Activated naive CD4-positive, alpha-beta T cell treated with anti-CD3 and anti-CD28 coated beads, Interleukin-2, amount 10 ng/mL, durations not matched to agents 7 days and 5 days (primary cell): ENCODE data around the gene AK1.

Experiments used
- CTCF ChIA-PET: fragments of 350-600 bp; sonication (Branson Sonifier 250); formaldehyde crosslinking; loops from one replicate; lab custom pipeline; 2021; ENCODE audit warnings: antibody characterized with exemption; lab: Charles Lee
- DNase-seq: peaks from one replicate; pipeline ENCODE4 v3.0.0-alpha.2; 2020
- H3K27ac Mint-ChIP-seq: one replicate; pipeline ENCODE4 v1.8.0; 2021; ENCODE audit warnings: mild to moderate bottlenecking, moderate library complexity, mixed read lengths
- H3K27me3 Mint-ChIP-seq: one replicate; pipeline ENCODE4 v1.8.0; 2021; ENCODE audit warnings: mild to moderate bottlenecking, mixed read lengths
- H3K36me3 Mint-ChIP-seq: one replicate; pipeline ENCODE4 v1.8.0; 2021; ENCODE audit warnings: mixed read lengths
- H3K4me1 Mint-ChIP-seq: one replicate; pipeline ENCODE4 v1.8.0; 2021; ENCODE audit warnings: mixed read lengths
- H3K4me3 Mint-ChIP-seq: one replicate; pipeline ENCODE4 v1.8.0; 2021; ENCODE audit warnings: mild to moderate bottlenecking, moderate library complexity, mixed read lengths
- H3K9me3 Mint-ChIP-seq: one replicate; pipeline ENCODE4 v1.8.0; 2021; ENCODE audit warnings: mixed read lengths

AK1 gene

GRCh38 chr9:127877566-127877998 is at the start of gene AK1:
AK1 (minus strand) TSS chr9:127877675; CDS start chr9:127874617, 3,058 bp downstream.
- peaks cover 9% of the 10 kb centered on the region for H3K4me1 Mint-ChIP-seq
- H3K27ac Mint-ChIP-seq: peak within 1 kb of the TSS; percentile 52
- H3K36me3 Mint-ChIP-seq: peaks cover 12% of the 10 kb centered on the region
- no peak for DNase-seq
- no peaks in the 10 kb centered on the region for H3K9me3 Mint-ChIP-seq
- H3K4me3 Mint-ChIP-seq: no peak within 1 kb of the TSS
- H3K27me3 Mint-ChIP-seq: peaks cover 16% of the 10 kb centered on the region
- CTCF ChIA-PET: interaction anchor here (1.2 to 1.4 kb wide), 2 partner anchors 8 to 43 kb away, joined by 4 to 5 read pairs; no protein-coding TSS in a partner anchor

DNA sequence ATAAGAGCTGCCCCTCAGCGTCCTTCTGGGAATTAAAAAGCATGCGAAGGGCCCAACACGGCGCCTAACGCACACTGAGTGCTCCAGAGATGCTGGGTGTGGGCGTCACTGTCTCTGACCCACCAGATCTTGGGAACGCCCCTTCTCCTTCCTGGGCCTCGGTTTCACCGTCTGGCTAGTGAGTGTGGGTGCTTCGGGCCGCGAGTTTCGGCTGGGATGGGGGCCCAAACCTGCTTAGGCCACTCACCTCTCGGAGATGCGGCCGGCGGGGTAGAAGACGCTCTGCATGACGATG is 49.4 kb upstream of the AK1 start:
- no peaks in the 10 kb centered on the region for H3K9me3 Mint-ChIP-seq
- peaks cover 90% of the 10 kb centered on the region for H3K27me3 Mint-ChIP-seq
- DNase-seq: no peak
- H3K36me3 Mint-ChIP-seq: no peaks in the 10 kb centered on the region
- CTCF ChIA-PET: no interaction called here
- H3K4me3 Mint-ChIP-seq: peak overlapping the region; percentile 56
- peaks cover 39% of the 10 kb centered on the region for H3K4me1 Mint-ChIP-seq
- no peak overlapping the region for H3K27ac Mint-ChIP-seq

- CTCF ChIA-PET: no interaction called here
- Mint-ChIP-seq H3K27ac (no peak overlapping the region), H3K4me1 (peaks cover 40% of the 10 kb centered on the region), H3K9me3 (no peaks in the 10 kb centered on the region), H3K36me3 (no peaks in the 10 kb centered on the region), H3K27me3 (peaks cover 89% of the 10 kb centered on the region), H3K4me3 (peak overlapping the region; percentile 56)
- no peak for DNase-seq
These were observed 48.8 kb upstream of the AK1 start for GRCh38 chr9:127925959-127926905.

DNA sequence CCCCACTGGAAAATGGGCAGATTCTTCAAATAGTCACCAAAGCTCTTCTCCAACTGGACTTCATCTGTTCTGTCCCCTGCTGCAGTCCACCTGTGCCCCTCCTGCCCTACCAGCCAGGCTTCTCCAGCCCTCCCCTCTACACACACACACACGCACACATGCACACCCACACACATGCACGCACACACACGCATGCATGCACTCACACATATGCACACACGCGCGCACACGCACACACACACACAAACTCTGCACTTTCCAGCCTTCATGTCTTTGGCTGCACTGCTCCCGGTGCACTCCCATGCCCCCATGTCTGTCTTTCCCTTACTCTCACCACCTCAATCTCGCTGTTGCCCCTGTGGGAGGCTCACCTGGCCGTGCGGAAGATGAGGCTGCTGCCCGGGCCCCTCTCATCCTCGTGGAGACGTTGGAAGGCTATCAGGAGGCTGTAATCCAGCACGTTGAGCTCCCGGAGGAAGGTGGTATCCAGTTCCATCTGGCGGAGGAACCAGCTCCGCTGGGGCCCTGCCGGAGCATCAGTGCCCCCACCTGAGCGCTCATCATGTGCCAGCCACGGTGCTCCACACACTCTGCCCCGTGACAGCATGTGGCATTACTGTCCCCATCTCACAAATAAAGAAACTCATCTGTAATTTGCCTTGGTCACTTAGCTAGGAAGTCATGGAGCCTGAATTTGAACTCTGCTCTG is 47.4 kb upstream of the AK1 start:
- Mint-ChIP-seq H3K27me3 (peaks cover 90% of the 10 kb centered on the region), H3K9me3 (no peaks in the 10 kb centered on the region), H3K27ac (no peak overlapping the region), H3K4me3 (no peak overlapping the region), H3K36me3 (no peaks in the 10 kb centered on the region), H3K4me1 (peaks cover 40% of the 10 kb centered on the region)
- no peak for DNase-seq
- CTCF ChIA-PET: interaction anchor here (1.0 to 1.2 kb wide), 3 partner anchors 55 to 190 kb away, joined by 3 to 9 read pairs (median 3); partner anchors contain the start of gene TOR2A

- Mint-ChIP-seq H3K4me3 (no peak overlapping the region), H3K27me3 (peaks cover 79% of the 10 kb centered on the region), H3K9me3 (no peaks in the 10 kb centered on the region), H3K27ac (peak overlapping the region; percentile 19), H3K4me1 (peaks cover 41% of the 10 kb centered on the region), H3K36me3 (no peaks in the 10 kb centered on the region)
- DNase-seq: no peak
- CTCF ChIA-PET: interaction anchor here (0.8 to 3.3 kb wide), 4 partner anchors 54 to 333 kb away, joined by 3 to 33 read pairs (median 3); partner anchors contain the start of gene TOR2A
These were observed 46.3 kb upstream of the AK1 start for GRCh38 chr9:127923771-127924170.

GRCh38 chr9:127923046-127923445 is 45.6 kb upstream of the AK1 start:
- H3K9me3 Mint-ChIP-seq: no peaks in the 10 kb centered on the region
- CTCF ChIA-PET: interaction anchor here (0.7 to 3.3 kb wide), 3 partner anchors 63 to 188 kb away, joined by 3 to 33 read pairs (median 3); partner anchors contain the start of gene TOR2A
- no peak overlapping the region for H3K27ac Mint-ChIP-seq
- no peak for DNase-seq
- peaks cover 41% of the 10 kb centered on the region for H3K4me1 Mint-ChIP-seq
- peaks cover 72% of the 10 kb centered on the region for H3K27me3 Mint-ChIP-seq
- no peaks in the 10 kb centered on the region for H3K36me3 Mint-ChIP-seq
- H3K4me3 Mint-ChIP-seq: no peak overlapping the region

GRCh38 chr9:127921557-127922120 is 44.2 kb upstream of the AK1 start:
- Mint-ChIP-seq H3K27ac (no peak overlapping the region), H3K9me3 (no peaks in the 10 kb centered on the region), H3K4me1 (peaks cover 43% of the 10 kb centered on the region), H3K36me3 (no peaks in the 10 kb centered on the region), H3K27me3 (peaks cover 57% of the 10 kb centered on the region), H3K4me3 (peak overlapping the region; percentile 44)
- CTCF ChIA-PET: interaction anchor here (0.5 to 3.5 kb wide), 37 partner anchors 8 to 697 kb away, joined by 3 to 33 read pairs (median 5); partner anchors contain the start of genes AK1, PIP5KL1, SH2D3C and TOR2A
- DNase-seq: peak; percentile 82

DNA sequence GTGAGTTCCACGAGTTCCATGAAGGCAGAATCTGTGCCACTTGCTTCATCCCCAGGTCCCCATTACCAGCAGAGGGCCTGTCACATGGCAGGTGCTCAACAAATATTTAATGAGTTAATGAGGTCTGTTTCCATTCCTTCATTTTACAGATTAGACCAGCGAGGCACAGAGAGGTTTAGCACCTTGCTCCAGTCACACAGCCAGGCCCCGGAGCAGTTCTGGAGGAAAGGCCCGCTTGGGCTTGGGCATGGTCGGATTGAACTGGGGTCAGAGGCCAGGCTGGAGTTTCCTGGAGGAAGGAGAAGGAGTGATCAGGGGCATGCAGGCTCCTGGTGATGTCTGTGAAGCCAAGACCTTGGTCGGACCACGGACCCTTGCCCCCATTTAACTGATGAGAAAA is 43.3 kb upstream of the AK1 start:
- Mint-ChIP-seq H3K4me3 (no peak overlapping the region), H3K4me1 (peaks cover 47% of the 10 kb centered on the region), H3K36me3 (no peaks in the 10 kb centered on the region), H3K27ac (no peak overlapping the region), H3K27me3 (peaks cover 49% of the 10 kb centered on the region), H3K9me3 (no peaks in the 10 kb centered on the region)
- no peak for DNase-seq
- CTCF ChIA-PET: interaction anchor here (0.5 to 3.5 kb wide), 38 partner anchors 9 to 696 kb away, joined by 3 to 33 read pairs (median 4); partner anchors contain the start of genes AK1, PIP5KL1, SH2D3C and TOR2A

GRCh38 chr9:127919253-127919815 is 41.9 kb upstream of the AK1 start:
- Mint-ChIP-seq H3K36me3 (no peaks in the 10 kb centered on the region), H3K4me3 (no peak overlapping the region), H3K27me3 (peaks cover 34% of the 10 kb centered on the region), H3K4me1 (peaks cover 61% of the 10 kb centered on the region), H3K9me3 (no peaks in the 10 kb centered on the region), H3K27ac (no peak overlapping the region)
- CTCF ChIA-PET: interaction anchor here (1.0 to 3.5 kb wide), 8 partner anchors 8 to 416 kb away, joined by 3 to 21 read pairs (median 3); no protein-coding TSS in a partner anchor
- DNase-seq: no peak

- CTCF ChIA-PET: interaction anchor here (1.2 to 3.5 kb wide), 6 partner anchors 13 to 183 kb away, joined by 3 to 21 read pairs (median 6); partner anchors contain the start of genes CDK9 and TOR2A
- Mint-ChIP-seq H3K36me3 (peaks cover 6% of the 10 kb centered on the region), H3K27me3 (peaks cover 26% of the 10 kb centered on the region), H3K4me3 (no peak overlapping the region), H3K4me1 (peaks cover 67% of the 10 kb centered on the region), H3K27ac (no peak overlapping the region), H3K9me3 (no peaks in the 10 kb centered on the region)
- no peak for DNase-seq
These were observed 41.0 kb upstream of the AK1 start for GRCh38 chr9:127918183-127919107.

DNA sequence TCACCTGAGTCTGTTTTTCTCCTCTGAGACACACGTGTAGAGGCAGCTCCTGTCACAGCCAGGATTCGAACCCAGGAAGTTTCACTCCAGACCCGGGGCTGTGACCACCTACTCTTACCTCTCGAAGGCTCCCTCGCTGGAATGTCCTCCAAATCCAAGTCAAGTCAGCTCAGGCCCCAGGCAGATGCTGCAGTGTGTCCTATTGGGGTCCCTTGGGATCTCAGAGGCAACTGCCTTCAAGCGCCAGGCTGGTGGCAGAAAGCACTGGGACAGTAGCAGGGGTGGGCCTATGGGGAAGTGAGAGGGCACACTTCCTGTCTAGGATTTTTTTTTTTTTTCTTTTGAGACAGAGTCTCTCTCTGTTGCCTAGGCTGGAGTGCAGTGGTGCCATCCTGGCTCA is 40.1 kb upstream of the AK1 start:
- Mint-ChIP-seq H3K4me1 (peaks cover 73% of the 10 kb centered on the region), H3K4me3 (peak overlapping the region; percentile 21), H3K27ac (no peak overlapping the region), H3K27me3 (peaks cover 18% of the 10 kb centered on the region), H3K36me3 (peaks cover 11% of the 10 kb centered on the region), H3K9me3 (no peaks in the 10 kb centered on the region)
- no peak for DNase-seq
- CTCF ChIA-PET: interaction anchor here (1.2 to 3.2 kb wide), 5 partner anchors 13 to 183 kb away, joined by 3 to 13 read pairs (median 7); partner anchors contain the start of genes CDK9 and TOR2A

DNA sequence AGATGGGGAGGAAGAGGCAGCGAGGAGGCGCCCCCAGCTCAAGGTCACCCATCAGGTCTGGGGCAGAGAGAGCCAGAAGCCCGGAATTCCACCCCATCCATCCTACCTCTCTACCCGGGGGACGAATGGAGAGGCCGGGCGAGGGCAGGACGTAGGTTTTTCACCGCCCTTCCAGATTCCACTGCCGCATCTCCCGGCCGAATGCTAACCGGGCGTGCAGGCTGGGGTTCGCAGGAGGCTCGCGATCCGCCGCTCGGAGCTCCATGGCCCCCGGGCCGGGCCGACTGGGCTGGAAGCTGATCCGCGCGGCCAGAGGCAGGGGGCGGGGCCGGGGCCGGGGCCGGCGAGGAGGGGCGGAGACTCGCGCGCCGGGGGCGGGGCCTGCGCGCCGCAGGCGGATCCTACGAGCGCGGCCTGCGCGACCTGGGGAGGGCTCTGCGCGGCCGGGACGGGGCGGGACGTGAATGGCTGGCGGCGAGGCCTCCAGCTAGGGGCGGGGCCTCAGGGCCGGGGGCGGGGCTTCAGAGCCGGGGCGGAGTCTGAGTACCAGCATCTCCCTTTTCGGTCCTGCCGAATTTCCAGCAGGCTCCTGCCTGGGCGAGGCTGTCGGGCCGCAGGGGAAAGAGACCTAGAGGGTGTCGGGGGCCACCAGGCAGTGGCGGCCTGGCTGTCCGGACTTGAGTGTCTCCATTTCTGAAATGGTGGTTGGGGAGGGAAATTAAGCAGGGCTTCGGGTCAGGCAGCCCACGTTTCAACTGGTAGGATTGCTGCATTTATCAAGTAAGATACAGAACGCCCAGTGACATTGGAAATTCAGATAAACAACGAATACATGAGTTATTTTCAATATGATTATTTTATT is 39.5 kb upstream of the AK1 start, which contains the start of gene ST6GALNAC4:
TSS of gene ST6GALNAC4 (minus strand) at position 322 of the 862 bp plus-strand sequence. CDS start 622 bp downstream, outside the sequence.
- Mint-ChIP-seq H3K4me1 (peaks cover 77% of the 10 kb centered on the region), H3K36me3 (peaks cover 14% of the 10 kb centered on the region), H3K4me3 (peak within 1 kb of the TSS; percentile 73), H3K27me3 (peaks cover 13% of the 10 kb centered on the region), H3K27ac (peak within 1 kb of the TSS; percentile 88), H3K9me3 (no peaks in the 10 kb centered on the region)
- DNase-seq: peak; percentile 97
- CTCF ChIA-PET: interaction anchor here (0.6 to 3.2 kb wide), 7 partner anchors 11 to 182 kb away, joined by 3 to 13 read pairs (median 4); partner anchors contain the start of genes CDK9 and TOR2A
